Activated T-cell treated with anti-CD3 and anti-CD28 coated beads for 1 hour (primary cell): Measurements from ENCODE around the gene RBP2.
"Not testable (repeated sequence)": the region's sequence is repeated elsewhere in the genome, so short reads cannot be mapped to it uniquely, and the experiment has no call there.

Experiments
- DNase-seq: peaks from one replicate; pipeline ENCODE4 v3.0.0-alpha.2; 2020; ENCODE audit warnings: low read depth

The RBP2 gene

DNA sequence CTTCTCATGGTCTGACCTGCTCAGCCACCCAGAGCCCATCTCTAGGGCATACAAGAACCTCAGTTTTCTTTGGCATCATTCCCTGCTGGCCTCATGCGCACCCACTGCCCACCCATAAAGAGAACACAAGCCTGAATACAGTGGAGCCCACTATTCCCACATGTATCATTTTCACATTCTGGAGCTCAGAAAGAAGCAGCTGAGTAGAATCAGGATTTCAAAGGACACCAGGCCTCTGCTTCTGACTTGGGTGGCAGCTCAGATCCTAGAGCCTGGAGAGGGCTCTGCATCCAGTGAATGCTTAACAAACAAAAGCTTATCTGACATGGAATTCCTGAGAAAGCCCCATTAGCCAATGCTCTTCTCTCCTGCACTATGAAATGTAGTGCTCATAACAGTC is 34.7 kb downstream of the RBP2 start:
- no peak for DNase-seq

DNA sequence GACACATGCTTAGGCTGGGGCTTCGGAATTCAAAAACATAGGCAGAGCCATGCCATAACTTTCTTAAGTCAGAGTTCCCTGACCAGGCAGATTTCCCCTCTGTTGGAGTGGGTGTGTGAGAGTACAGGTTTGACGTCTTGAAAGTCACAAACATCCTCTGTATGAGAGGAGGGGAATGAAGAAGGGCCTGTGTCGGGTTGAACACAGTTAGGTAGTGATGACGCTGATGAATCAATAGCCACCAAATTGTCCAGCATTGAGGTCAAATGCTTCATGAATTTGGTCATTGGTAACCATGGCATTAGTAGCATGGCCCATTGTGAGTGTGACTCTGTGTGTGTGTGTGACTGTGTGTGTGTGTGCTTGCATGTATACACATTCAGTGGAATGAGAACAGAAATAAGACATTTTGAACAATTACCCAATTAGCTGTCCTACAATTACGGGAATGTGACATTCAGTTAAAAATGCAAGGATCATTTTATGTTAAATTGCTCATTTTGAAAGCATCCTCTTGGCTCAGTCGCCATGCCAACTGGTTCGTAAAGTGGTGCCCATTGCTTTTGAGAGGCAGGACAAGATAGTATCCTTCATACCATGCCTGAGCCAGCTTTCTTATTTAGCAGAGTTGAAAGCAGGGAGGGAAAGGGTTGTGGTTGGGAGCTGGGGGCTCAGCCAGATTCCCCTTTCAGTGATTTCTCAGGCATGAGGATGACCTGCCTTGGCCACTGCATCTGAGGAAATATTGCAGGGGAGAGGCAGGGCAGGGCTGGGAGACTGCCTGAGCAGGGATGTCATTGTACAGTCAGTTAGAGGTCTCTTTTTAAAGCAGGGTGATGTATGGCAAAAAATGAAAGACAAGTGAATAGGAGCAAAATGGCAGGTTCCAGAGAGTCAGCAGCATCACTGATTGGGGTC is 35.4 kb downstream of the RBP2 start:
- no peak for DNase-seq

DNA sequence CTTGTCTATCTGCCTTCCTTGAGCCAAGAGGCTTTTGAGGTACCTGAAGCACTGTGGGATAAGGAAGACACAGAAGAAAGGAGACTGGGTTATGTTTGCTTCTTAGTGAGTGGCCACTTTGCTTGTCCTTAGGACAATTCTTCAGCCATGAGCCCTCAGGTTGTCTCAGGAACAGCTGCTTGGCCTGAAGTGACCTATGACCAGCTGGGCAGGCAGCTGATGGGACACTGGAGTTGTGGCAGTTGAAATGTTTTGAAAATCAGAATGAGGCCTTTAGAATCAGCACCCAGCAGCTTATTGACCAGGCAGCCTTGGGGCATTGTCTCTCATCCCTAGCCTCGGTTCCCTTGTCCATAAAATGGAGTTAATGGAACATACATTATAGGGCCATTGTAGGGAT is 37.0 kb downstream of the RBP2 start:
- DNase-seq = no peak

DNA sequence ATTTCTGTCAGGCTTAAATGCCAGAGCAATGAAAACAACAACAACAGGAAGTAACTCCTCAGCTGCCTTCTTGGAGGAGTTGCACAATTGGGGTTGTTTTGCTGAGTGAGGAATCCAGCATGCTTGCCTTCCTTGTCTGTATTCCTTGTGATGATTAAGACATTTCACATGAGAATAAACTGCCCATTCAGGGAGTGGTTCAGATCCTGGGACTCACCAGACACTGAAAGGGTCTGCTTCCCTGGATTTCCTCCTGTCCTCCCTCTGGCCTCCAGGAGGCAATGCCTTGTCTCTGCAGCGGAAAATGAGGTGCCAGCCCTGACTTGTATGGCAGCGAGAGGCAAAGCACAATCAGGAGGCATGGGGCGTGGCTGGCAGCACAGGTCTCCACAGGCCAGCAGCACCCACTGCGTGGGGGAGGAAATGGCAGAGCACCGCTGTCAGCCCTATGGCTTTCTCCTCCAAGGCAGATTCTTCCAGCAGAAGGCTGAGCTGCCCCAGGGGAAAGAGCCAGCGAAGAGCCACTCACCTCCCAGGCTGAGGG is 41.5 kb downstream of the RBP2 start:
- DNase-seq = no peak

DNA sequence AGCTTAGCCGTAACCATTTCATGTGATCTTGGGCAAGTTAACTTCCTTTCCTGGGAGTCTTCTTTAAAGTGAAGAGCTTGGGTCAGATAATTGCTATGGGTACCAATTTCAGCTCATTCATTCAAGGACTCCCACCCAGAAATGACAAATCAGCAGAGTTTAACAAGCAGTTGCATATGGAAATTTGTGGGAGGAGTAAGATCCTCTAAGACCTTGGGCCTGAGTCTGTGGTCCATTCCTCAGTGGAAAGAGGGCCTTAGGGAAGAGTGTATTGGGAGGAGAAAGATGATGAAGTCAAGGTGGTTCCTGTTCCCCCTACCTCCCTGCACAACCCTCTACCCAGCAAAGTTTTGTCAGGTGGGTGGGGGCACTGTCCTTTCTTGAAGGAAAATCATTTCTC is 42.1 kb downstream of the RBP2 start:
- DNase-seq = no peak

DNA sequence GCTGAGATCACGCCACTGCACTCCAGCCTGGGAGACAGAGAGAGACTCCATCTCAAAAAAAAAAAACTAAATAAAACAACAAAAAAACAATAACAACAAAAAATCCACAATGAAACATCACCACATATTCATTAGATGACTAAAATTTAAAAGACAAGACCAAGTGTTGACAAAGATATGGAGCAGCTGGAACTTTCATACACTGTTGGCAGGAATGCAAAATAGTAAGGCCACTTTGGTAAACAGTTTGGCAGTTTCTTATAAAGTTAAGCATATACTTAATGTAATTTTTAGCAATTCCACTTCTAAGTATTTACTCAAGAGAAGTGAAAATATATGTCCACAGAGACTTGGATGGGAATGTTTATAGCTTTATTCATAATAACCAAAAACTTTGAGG is 43.2 kb downstream of the RBP2 start:
- DNase-seq = no peak

DNA sequence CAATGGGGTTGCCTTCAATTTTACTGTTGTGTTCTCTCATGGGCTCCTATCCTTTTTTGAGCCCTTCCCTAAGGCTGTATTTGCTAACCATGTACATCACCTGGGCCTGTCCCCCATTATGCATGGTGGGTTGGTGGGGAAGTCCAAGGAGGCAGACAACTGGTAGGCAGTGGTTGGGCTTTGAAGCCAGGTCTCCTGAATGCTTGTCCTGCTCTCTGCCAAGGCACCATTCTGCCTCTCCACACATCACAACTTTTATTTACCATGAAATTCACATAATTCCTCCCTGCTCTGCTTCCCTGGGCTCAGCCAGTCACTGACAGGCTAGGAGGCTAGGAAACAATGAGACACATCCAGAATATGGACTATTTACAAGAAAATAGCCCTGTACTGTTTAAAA is 45.8 kb downstream of the RBP2 start:
- DNase-seq = no peak

DNA sequence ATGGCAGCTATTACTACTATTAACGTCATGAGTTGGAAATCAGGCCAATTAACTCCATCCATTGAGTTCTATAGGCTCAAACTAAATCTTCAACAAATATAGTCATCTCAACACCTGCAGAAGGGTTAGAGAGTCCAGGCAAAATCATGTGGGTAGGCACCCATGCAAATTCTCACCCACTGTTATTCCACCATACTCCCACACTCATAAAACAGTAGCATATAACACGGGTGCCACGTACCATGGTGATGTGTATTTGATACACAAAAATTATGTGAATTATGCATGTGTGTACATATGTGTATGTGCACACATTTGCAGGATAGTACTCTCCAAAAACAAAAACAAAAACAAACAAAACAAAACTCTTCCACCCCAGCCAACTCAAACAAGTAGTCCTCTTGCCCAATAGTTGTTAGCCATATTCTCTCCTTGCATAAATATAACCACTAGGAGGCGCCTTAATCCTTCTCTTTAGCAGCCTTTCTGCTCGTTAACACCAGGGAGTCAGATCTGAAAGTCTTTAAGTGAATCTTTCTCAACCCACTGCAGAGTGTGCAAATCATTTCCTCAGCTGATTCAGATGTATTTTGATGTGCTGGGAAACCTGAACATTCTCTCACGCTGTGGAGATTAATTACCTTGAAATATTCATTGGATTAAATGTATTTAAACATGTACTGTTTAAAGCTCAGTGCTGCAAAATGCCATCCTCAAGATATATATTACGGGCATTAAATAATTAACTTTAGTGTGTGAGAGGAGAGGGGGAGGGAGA is 48.8 kb downstream of the RBP2 start:
- DNase-seq = no peak

DNA sequence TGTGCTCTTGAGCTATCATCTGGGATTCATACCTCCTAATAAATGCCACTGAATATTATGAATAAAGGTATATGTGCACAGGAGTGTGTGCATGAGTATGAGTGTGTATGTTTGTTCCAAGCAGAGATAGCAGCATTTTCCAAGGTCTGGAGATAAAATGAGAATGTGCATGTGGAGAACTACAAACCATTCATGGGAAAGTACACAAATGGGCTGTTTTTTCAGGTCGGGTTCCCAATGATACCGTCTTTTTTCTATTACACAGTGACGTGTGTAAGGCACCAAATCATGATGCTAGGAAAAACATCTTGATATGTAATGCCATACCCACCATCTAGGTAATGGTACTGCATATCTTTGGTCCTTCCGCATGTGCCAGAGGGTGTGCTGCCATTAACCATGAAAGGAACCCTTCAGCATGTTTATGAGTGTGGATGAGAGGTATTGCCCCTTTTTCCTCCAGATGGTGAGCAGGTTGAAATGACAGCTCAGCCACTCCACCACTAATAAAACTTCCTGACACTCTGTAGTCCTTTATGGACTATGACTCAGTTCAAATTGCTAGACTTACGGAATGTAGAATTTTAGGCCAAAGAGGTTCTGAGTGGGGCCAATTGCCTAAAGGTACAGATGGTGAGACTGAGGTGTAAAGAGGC is 50.4 kb downstream of the RBP2 start:
- no peak for DNase-seq

DNA sequence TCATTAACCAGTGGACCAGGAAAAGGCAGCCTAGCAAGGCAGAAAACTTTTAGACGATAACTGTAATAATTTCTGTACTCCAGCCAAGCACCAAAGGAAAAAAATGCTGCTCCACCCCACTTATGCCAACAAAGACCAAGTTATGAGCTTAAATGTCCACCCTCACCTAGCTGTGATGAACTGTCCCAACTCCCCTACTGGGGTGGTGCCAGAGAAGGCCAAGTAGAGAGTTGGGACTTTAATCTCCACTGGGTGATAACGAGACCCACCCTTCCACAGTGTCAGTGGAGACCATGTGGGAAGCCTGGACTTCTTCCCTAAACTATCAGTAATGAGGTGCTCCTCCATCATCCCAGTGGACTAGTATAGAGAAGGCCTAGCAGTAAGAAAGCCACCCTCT is 53.1 kb downstream of the RBP2 start:
- no peak for DNase-seq

DNA sequence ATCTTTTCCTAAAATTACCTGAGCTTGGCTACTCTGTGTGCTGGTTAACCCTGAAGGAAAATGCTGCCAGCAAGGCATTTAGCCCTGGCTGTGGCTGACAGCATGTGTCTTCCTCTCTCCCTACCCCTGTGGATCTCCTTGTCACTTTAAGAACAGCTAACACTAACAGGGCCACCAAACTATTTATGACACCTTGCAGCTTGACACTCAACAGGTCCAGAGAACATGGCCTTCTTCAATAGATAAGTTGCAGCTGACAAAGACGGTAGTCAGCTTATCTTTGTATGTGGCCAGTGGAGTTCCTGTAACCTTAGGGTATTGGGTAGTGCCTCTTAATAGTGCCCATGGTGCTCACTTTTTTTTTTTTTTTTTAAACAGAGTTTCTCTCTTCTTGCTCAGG is 54.9 kb downstream of the RBP2 start:
- DNase-seq = no peak

DNA sequence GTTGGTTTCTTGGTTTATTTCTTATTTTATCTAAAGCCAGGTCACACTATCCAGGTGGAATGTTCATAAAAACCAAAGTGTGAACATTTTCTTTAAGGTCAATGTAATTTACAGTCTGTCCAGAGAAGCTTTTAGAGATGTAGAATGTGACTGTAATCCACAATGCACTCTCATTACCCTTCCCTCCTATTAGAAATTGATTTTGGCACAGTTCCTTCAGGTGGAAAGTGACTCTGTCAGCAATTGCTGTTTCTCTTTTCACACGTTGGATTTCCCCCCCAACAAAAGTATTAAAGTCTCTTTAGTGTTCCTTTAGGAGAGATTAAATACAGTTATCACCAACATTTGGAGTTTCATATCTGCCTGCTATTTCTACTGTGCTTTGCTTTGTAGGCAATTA is 55.3 kb downstream of the RBP2 start:
- no peak for DNase-seq

DNA sequence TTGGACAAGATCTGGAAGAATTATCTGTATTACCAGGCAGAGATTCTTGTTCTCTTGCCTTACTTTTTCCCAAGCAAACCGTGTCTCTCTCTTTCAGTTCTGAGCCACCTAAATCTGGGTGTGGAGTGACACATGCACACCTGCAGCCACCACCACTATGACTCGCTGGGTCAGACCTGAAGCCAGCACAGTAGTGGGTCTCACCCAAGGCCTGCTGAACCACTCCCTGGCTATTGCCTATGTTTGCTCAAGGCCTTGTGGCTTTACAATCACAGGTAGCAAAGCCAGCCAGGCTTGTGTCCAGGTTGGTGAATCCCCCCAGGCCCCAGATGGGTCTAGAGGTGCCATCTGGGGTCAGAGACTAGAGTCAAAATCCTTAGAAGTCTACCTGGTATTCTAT is 58.2 kb downstream of the RBP2 start:
- no peak for DNase-seq

DNA sequence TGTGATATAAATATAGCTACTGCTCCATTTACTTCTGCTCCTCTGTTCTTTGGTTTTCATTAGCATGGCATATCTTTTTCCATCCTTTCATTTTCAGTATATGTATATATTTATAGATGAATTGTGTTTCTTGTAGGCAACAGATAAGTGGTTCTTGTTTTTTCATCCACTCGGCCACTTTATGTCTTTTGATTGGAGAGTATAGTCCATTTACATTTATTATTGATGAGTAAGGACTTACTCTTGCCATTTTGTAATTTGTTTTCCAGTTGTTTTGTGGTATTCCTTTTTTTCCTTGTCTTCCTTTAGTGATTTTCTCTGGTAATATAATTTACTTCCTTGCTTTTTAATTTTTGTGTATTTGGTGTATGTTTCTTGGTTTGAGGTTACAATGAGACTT is 60.0 kb downstream of the RBP2 start:
- no peak for DNase-seq

DNA sequence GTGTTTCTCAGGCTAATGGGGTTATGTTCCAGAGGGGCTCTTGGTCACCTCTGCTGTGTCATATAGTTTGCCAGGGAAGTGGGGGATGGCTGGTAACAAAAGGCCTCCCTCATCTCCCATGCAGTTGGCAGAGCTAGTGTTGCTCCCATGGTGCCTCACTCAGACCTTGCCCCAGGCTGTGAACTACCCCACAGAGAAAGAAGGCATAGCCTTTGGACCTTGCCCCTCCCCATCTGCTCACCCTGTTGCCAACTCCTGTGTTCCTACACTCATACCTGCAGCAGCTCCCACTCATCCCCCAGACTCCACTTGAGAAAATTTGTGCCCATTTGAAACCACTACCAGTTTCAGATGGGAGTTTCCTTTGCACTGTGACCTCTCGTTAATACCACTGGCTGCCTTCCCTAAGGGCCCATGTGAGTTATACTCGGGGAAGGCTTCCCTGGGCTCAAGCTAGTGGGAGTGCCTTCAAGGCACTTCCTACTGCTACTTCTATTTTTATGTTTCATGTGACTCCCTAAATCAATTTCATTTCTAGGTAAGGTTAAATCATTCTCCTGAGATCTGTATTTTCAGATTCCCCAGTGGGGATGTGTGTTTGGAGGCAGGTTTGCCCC is 61.6 kb downstream of the RBP2 start:
- DNase-seq = no peak

DNA sequence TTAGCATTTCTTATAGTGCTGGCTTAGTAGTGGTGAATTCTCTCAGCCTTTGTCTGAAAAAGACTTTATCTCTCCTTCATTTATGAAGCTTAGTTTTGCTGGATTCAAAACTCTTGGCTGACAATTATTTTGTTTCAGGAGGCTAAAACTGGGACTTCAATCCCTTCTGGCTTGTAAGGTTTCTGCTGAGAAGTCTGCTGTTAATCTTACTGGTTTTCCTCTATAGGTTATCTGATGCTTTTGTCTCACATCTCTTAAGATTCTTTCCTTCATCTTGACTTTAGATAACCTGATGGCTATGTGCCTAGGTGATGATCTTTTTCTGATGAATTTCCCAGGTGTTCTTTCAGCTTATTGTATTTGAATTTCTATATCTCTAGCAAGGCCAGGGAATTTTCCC is 63.4 kb downstream of the RBP2 start:
- not testable (repeated sequence) for DNase-seq
